HG03378 (cell line): Measurements from ENCODE around the gene AVP.
"Not testable (repeated sequence)": the region's sequence is repeated elsewhere in the genome, so short reads cannot be mapped to it uniquely, and the experiment has no call there.

ENCODE experiments used
- ATAC-seq: cut with Tn5 transposase; IDR thresholded peaks from one replicate; pipeline ENCODE4 v1.9.1; 2021; ENCODE audit warnings: mild to moderate bottlenecking, moderate library complexity; ENCODE audit not compliant: unreplicated experiment

Gene AVP, protein sequence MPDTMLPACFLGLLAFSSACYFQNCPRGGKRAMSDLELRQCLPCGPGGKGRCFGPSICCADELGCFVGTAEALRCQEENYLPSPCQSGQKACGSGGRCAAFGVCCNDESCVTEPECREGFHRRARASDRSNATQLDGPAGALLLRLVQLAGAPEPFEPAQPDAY

DNA sequence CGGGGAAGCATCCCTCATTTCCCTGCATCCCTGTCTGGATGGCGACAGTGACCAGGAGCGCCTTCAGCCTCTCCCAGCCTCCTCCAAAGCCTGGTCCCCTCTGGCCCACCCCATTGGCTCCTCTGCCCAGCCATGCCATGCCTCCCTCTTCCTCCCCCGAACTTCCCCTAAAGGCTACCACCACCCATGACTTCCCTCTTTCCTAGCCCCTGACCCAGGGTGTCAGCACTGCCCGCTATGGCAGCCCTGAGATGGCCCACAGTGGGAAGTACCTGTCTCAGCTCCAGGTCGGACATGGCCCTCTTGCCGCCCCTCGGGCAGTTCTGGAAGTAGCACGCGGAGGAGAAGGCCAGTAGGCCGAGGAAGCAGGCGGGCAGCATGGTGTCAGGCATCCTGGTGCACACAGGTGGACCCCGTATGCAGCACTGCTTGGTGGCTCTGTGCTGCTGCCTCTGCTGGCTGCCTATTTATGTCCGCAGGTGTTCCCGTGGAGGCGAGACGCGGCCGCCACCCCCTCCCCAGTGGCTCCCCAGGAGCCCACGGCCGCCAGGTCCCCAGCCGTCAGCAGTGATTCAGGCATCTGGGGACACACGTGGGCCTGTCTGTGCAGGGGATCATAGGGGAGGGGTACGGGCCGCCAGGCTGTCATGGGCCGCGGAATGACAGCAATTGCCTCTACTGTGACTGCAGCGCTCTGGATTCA lies at the start of gene AVP:
AVP (minus strand) TSS at position 442 of the 703 bp plus-strand sequence; CDS start at position 392, 50 bp downstream.
- ATAC-seq: no peak

DNA sequence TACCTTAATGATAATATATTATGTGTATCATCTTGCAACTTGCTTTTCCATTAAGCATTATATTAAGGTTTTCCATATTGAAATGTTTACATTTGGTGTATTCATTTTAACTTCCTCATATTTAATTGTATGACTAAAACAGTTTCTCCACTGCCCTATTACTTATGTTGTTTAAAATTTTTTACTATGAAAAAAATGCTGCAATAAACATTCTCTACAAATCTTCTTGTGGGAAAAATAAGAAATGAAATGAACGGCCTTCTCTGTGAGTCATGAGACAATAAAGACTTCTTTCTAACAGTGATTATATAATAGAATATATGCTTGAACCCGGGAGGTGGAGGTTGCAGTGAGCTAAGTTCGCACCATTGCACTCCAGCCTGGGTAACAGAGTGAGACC lies 49.6 kb upstream of the AVP start:
- ATAC-seq: no peak

DNA sequence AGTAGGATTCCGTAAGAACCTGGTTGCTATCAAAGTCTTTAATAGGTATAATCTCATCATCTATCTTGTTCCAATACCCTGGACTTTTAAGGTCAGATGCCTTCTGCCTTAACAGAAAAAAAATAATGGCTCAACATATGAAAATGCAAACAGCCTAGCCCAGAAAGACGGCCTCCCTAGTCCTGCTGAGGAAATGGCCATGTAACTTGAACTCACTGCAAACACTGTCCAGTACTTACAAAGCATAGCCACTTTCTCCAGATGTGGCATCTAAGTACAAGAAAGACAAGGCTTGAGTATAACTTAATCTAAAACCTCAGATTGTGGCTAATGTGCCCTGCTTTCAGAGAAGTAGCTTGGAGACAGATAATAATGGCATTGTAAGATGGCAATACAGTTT lies 48.6 kb upstream of the AVP start:
- no peak for ATAC-seq

DNA sequence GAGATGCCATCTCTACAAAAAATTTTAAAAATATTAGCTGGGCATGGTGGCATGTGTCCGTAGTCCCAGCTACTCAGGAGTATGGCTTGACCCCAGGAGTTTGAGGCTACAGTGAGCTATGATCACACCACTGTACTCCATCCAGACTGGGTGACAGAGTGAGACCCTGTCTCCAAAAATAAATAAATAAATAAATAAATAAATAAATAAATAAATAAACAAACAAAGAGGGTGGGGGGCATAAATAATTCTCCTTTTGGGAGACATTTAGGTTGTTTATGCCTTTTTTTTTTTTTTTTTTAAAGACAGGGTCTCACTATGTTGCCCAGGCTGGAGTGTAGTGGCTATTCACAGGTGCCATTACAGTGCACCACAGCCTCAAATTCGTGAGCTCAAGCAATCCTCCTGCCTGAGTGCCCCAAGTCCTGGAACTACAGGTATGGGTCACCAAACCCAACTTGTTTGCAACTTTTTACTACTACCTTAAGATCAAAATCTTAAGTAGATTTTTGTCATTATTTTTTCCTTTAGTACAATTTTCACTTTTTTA lies 45.6 kb upstream of the AVP start:
- ATAC-seq: no peak

DNA sequence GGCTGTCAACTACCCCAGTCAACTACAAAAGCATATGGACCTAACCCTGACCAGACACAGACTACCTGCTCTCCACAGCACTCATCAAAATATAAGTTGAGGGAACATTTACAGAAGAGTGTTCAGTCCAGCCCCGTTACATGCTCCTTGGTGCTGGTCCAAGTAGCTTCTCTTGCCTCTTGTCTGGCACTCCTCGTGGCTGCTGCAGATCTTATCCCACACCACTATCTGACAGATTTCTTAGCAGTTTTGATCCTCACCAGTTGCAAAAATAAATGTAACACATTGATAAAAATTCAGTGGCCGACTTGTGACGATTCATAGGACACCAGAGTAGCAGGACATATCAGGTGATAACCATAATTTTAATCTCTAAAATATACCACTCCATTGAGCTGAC lies 44.6 kb upstream of the AVP start:
- ATAC-seq: no peak

DNA sequence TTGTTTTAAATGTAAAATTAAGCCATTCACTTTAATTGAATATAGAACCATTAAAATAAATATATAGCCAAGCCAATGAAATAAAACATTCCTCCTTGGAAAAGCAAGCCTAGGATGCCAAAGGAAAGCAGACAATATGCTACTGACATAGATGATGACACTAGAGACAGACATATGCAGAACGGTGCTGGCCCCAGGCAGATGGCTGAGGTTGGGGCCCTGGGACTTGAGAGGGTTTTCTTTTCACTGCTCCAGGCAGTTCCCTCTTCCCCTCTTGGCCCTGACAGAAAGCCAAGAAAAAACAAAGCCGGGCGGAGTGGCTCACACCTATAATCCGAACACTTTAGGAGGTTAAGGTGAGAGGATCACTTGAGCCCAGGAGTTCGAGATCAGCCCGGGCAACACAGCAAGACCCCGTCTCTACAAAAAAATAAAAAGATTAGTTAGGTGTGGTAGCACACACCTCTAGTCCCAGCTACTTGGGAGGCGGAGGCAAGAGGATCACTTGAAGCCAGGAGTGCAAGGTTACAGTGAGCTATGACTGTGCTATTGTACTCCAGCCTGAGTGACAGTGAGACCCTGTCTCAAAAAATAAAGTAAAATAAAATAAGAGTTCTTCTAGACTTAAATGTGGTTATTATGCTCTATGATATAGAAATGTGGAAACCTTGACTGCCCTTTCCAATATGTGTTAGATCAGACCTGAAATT lies 43.9 kb upstream of the AVP start:
- ATAC-seq: no peak

DNA sequence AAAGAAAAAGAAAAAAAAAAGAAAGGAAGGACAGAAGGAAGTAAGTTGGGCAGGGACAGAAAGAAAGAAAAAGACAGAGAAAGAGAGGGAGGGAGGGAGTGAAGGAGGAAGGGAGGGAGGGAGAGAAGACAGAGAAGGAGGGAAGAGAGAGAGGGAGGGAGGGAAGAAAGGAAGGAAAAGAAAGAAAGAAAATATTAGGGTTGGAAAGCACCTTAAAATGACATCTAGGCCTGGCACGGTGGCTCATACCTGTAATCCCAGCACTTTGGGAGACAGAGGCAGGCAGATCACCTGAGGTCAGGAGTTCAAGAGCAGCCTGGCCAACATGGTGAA lies 42.0 kb upstream of the AVP start:
- no peak for ATAC-seq

DNA sequence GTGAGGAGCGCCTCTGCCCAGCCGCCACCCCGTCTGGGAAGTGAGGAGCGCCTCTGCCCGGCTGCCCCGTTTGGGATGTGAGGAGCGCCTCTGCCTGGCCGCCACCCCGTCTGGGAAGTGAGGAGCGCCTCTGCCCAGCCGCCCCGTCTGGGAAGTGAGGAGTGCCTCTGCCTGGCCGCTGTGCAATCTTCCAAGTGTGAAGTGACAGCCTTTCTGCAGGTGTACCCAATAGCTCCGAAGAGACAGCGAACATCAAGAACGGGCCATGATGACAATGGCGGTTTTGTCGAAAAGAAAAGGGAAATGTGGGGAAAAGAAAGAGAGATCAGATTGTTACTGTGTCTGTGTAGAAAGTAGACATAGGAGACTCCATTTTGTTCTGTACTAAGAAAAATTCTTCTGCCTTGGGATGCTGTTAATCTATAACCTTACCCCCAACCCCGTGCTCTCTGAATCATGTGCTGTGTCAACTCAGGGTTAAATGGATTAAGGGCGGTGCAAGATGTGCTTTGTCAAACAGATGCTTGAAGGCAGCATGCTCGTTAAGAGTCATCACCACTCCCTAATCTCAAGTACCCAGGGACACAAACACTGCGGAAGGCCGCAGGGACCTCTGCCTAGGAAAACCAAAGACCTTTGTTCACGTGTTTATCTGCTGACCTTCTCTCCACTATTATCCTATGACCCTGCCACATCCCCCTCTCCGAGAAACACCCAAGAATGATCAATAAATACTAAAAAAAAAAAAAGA lies 41.4 kb upstream of the AVP start:
- not testable (repeated sequence) for ATAC-seq

DNA sequence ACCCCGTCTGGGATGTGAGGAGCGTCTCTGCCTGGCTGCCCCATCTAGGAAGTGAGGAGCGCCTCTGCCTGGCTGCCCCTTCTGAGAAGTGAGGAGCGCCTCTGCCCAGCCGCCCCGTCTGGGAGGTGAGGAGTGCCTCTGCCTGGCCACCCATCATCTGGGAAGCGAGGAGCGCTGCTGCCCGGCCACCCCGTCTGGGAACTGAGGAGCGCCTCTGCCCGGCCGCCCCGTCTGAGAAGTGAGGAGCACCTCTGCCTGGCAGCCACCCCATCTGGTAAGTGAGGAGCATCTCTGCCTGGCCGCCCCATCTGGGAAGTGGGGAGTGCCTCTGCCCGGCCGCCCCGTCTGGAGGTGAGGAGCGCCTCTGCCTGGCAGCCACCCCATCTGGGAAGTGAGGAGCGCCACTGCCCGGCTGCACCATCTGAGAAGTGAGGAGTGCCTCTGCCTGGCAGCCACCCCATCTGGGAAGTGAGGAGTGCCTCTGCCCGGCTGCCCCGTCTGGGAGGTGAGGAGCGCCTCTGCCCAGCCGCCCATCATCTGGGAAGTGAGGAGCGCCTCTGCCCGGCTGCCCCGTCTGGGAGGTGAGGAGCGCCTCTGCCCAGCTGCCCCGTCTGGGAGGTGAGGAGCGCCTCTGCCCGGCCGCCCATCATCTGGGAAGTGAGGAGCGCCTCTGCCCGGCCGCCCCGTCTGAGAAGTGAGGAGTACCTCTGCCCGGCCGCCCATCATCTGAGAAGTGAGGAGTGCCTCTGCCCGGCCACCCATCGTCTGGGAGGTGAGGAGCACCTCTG lies 40.4 kb upstream of the AVP start:
- not testable (repeated sequence) for ATAC-seq

DNA sequence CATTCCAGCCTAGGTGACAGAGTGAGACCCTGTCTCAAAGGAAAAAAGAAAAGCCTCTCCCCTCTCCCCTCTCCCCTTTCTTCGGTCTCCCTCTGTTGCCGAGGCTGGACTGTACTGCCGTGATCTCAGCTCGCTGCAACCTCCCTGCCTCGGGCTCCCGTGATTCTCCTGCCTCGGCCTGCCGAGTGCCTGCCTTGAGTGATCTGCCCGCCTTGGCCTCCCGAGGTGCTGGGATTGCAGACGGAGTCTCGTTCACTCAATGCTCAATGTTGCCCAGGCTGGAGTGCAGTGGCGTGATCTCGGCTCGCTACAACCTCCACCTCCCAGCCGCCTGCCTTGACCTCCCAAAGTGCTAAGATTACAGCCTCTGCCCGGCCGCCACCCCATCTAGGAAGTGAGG lies 39.6 kb upstream of the AVP start:
- not testable (repeated sequence) for ATAC-seq

DNA sequence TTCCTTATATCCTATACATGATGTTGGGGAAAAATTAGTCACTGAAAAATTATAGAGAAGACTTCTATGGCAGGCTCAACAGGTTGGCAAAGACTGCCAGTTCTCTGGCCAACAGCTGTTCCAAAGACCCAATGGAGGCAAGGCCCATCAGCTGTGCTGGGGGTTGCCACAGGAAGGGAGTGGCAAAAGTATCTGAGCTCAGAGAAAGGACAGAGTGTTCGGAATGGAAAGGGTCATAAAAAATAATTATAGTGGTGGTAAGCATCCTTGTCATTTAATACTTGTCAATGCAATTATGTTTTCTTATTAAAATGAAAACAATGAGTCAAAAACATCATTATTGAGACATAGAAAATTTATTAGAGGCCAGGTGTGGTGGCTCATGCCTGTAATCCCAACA lies 39.0 kb upstream of the AVP start:
- ATAC-seq: no peak

DNA sequence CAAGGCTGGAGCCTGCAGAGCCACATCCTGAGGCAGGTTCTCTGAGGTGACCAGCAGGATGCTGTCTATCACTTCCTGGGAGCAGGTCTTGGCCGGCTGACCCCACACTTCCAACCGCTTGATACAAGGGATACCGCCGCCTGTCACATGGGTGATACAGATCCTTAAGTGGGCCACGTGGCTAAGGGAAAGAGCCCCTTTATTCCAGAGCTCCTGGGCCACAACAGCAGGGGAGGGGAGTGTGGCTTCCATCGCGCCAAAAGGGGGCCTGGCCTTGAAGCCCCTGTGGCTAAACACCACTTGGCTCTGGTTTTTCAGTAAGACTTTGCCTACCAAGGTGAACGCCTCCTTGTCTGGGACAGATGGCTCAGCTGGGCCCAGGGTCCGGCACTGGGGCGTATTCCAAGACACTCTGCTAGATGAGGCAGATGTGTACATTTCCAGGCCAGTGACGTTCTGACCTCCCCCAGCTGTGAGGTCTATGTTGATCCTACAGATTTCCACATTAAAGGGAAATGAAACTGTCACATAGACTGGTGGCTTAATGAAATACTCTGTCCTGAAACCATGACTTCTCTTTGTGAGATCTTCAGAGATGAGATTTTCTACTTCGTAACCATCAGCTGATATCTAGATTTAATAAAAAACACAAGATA lies 37.6 kb upstream of the AVP start:
- ATAC-seq: no peak

DNA sequence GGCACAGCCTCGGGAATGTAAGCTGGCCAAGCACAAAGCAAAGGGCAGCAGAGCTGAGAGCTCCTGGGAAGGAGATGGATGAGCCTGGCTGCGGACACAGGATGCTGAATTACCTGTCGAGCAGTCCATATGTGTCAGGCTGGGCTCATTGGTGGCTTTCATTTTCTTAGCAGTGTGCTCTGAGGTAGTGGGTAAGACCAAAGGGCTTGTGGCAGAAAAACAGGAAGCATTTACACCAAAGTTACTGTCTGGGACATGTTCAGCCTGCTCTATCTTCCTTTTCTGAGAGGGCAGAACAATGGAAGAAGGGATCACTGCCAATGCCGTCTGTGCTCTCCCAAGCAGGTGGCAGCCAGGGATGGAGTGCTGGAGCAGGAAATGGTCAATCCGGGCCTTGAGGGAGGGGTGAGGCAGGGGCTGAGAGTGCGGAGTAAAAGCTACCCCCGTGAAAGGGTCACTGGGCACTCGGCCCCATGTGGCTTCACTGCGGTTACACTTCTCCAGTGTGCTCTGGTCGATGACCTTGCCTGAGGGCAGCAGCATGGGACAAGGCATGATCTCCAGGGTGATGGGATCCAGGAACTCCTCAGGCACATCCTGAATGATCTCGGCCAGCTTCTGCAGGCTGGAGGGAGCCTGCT lies 36.9 kb upstream of the AVP start:
- no peak for ATAC-seq

DNA sequence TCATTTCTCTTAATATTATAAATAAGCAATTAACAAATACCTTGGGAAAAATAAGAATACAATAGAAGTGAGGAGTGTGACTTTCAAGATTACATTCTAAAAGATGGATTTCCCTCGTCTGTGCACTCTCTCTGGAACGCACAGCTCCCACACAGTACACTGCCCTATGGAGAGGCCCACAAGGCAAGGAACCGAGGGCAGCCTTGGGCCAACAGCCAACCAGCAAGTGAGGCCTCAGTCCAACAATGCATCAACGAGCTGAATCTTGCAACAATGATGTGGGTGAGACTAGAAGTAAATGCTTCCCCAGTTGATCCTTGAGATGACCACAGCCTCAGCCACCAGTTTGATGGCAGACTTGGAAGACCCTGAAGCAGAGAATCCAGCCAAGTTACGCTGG lies 34.5 kb upstream of the AVP start:
- no peak for ATAC-seq

DNA sequence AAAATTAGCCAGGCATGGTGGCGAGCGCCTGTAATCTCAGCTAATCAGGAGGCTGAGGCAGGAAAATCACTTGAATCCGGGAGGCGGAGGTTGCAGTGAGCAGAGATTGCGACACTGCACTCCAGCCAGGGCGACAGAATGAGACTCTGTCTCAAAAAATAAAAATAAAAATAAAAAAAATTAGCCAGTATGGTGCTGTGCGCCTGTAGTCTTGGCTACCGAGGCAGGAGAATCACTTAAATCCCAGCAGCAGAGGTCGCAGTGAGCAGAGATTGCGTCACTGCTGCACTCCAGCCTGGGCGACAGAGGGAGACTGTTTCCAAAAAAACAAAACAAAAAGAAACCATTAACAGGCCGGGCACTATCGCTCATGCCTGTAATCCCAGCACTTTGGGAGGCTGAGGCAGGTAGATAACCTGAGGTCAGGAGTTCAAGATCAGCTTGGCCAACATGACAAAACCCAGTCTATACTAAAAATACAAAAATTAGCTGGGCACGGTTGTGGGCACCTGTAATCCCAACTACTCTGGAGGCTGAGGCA lies 33.4 kb upstream of the AVP start:
- not testable (repeated sequence) for ATAC-seq

DNA sequence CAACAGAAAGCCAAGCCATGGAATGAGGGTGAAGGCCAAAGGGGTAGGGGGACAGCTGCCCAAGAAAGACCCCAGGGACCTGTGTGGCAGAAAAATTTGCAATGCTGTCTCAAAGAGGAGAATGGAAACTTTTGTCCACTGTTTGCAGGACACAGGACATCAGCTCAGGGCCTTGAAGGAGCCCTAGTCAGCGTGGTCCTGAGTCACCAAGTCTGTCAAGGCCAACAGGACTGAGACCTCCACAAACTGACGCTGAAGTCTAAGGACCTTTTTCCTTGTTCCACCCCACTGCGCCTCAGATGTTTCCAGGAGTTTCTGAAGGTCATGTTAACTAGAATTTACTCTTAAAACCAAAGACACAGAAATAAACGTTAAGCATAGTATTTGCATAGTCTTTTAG lies 31.8 kb upstream of the AVP start:
- ATAC-seq: no peak

DNA sequence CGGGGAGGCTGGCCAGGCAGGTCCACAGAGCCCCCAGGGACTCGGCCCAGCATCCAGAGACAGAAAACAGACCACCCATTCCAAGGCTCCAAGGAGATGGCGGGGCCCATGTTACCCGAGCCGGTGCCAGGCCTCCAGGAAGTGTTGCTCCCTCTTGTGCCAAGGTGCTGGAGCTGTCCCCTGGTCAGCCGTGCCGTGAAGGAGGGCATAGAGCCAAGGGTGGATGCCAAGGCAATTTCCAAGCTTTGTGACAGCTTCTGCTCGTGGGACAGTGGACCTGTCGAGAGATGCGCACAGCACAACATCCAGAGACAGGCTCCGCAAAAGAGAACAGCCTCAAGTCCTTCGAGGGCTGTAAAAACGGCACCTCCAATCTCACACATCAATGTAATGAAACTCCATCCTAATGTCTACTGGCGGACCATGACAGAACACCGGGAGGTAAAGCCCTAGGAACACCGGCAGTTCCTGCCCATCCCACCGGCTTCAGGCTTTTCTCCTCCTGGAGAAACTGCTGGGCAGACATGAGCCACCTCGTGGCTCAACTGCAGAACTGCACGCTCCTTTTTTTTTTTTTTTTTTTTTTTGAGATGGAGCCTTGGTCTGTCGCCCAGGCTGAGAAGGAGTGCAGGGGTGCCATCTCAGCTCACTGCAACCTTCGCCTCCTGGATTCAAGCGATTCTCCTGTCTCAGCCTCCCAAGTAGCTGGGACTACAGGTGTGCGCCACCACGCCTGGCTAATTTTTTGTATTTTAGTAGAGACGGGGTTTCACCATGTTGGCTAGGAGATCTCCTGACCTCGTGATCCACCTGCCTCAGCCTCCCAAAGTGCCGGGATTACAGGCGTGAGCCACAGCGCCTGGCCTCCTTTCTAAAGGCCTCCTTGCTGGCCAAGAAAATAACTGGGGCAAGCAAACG lies 30.9 kb upstream of the AVP start:
- no peak for ATAC-seq

DNA sequence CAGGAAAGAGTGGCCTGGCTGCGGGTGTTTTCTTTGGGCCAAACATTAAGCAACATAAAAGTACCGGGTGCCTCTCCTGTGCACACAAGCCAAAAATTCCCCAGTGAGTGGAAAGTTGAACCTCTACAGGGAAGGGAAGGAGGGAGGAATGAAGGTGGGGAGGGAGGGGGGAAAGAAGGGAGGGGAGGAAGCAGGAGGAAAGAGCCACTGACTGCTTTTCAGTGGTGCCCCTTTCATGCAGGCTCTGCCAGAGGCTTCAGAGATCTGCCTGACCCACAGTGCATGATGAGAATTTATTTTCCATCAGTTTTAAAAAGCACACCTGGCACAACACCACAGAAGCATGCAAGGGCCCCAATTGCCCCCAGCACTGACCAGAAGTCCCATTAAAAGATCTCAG lies 27.5 kb upstream of the AVP start:
- no peak for ATAC-seq
